K562 (cell line): Measurements from ENCODE around the gene ADPRHL1. TPM values are rescaled to one million over a fixed set of nuclear protein-coding genes. Genes with fewer than 3 reads are reported as not detected.

ENCODE experiments used
- ATAC-seq: fragments of 200-7000 bp; cut with Tn5 transposase; 3 replicates; pipeline ENCODE4 v1.9.1; 2020; ENCODE audit warnings: moderate library complexity
- BruUV-seq: library from RNA; stranded (reverse); fragments of 400-500 nt; replicated peaks from 2 replicates; lab custom pipeline; 2021; lab: Mats Ljungman, UMichigan
- CTCF ChIA-PET: fragments of 300-600 bp; formaldehyde crosslinking; extraction: SDS; loops from one replicate; lab custom pipeline; 2021; ENCODE audit warnings: low intra/inter-chr PET ratio; lab: Yijun Ruan, JAX
- POLR2A ChIA-PET: fragments of 300-600, 350-650 bp; sonication (Branson Sonifier 250); formaldehyde crosslinking; extraction: SDS; loops from one replicate; lab custom pipeline; 2021; ENCODE audit warnings: antibody characterized with exemption, inconsistent platforms; lab: Yijun Ruan, JAX
- DNase-seq, 4 experiments: peaks; one replicate each; pipeline versions ENCODE4 v3.0.0 to v3.0.0-alpha.2; 2011 to 2018; ENCODE audit warnings: low spot score in 3 of 4, mixed read lengths in 3 of 4; ENCODE audit errors: extremely low read depth in 1 of 4
- FAIRE-seq: peaks from 2 replicates; lab custom pipeline; 2011; peaks lifted over from hg19 to GRCh38; lab: Jason Lieb, UNC
- H2AFZ ChIP-seq: 2 replicates; pipeline ENCODE4 v1.6.0; 2011; ENCODE audit warnings: low read depth, low read length, control low read depth, inconsistent platforms
- H3K27ac ChIP-seq: fragments of 200-600 bp; 3 replicates; pipeline ENCODE4 v1.8.0; 2011; ENCODE audit warnings: low read depth, mild to moderate bottlenecking, control low read depth, inconsistent platforms, low read length, moderate library complexity, mixed read lengths; ENCODE audit errors: extremely low read depth
- H3K27me3 ChIP-seq, 2 experiments: fragments of 300-600 bp in 1 of 2; 2 replicates in 1 of 2; 3 replicates in 1 of 2; pipeline versions ENCODE4 v1.6.0 to v1.8.0; 2011; ENCODE audit warnings: inconsistent platforms in 2 of 2, low read length in 2 of 2, mild to moderate bottlenecking in 1 of 2, mixed read lengths in 1 of 2, moderate library complexity in 1 of 2; ENCODE audit not compliant: control insufficient read depth in 2 of 2, insufficient read depth in 2 of 2
- H3K36me3 ChIP-seq: fragments of 300-600 bp; 3 replicates; pipeline ENCODE4 v1.8.0; 2011; ENCODE audit warnings: mild to moderate bottlenecking, low read length, inconsistent platforms; ENCODE audit not compliant: control insufficient read depth, insufficient read depth
- H3K4me1 ChIP-seq, 2 experiments: fragments of 200-600 bp in 1 of 2; replicated peaks in 1 of 2; 2 replicates in 1 of 2; 3 replicates in 1 of 2; pipeline versions ENCODE4 v1.5.1 to v1.8.0; 2011; ENCODE audit warnings: inconsistent platforms in 2 of 2, low read length in 2 of 2, mild to moderate bottlenecking in 1 of 2, mixed read lengths in 1 of 2, moderate library complexity in 1 of 2; ENCODE audit not compliant: control insufficient read depth in 2 of 2, insufficient read depth in 2 of 2
- H3K4me2 ChIP-seq: 2 replicates; pipeline ENCODE4 v1.6.1; 2011; ENCODE audit warnings: low read length, control low read depth, inconsistent platforms, mixed read lengths; ENCODE audit not compliant: insufficient read depth
- H3K4me3 ChIP-seq: fragments of 200-600 bp; sonication (generic), shearing (Covaris generic); 2 replicates; pipeline ENCODE4 v1.5.1; 2016; ENCODE audit warnings: control low read depth, inconsistent platforms
- H3K79me2 ChIP-seq: fragments of 200-600 bp; 3 replicates; pipeline ENCODE4 v1.8.0; 2011; ENCODE audit warnings: low read length, inconsistent platforms; ENCODE audit not compliant: control insufficient read depth, insufficient read depth
- H3K9ac ChIP-seq, 2 experiments: 2 replicates each; pipeline versions ENCODE4 v1.6.0 to v1.6.1; 2011; ENCODE audit warnings: low read depth in 2 of 2, low read length in 2 of 2, control low read depth in 1 of 2, inconsistent platforms in 1 of 2, mild to moderate bottlenecking in 1 of 2, mixed read lengths in 1 of 2; ENCODE audit not compliant: insufficient read depth in 1 of 2
- H3K9me1 ChIP-seq: one replicate; pipeline ENCODE4 v1.6.0; 2011; ENCODE audit warnings: inconsistent platforms, mild to moderate bottlenecking, low read length, moderate library complexity; ENCODE audit not compliant: control insufficient read depth, insufficient read depth
- H3K9me3 ChIP-seq: replicated peaks from 2 replicates; pipeline ENCODE4 v1.5.1; 2011; ENCODE audit warnings: low read depth, low read length, inconsistent platforms; ENCODE audit not compliant: control insufficient read depth, insufficient read depth
- H4K20me1 ChIP-seq: replicated peaks from 2 replicates; pipeline ENCODE4 v1.6.1; 2011; ENCODE audit warnings: low read length, inconsistent platforms, mixed read lengths; ENCODE audit not compliant: control insufficient read depth, insufficient read depth
- BCL6 ChIP-seq: fragments of 250-450 bp; sonication (Bioruptor Pico); IDR thresholded peaks from 2 replicates; pipeline ENCODE4 v1.4.0; 2020
- MCM5 ChIP-seq: fragments of 450-650 bp; IDR thresholded peaks from 2 replicates; pipeline ENCODE4 v1.6.1; 2016; ENCODE audit warnings: low read depth
- MYC ChIP-seq, 2 experiments: fragments of 250-450 bp in 1 of 2; sonication (Bioruptor Pico) in 1 of 2; IDR thresholded peaks; 2 replicates each; pipeline versions ENCODE4 v1.5.1 to v1.6.1; 2012 to 2021; ENCODE audit warnings: low read depth in 2 of 2, borderline replicate concordance in 1 of 2, improper control_type of control experiment in 1 of 2, low read length in 1 of 2, mild to moderate bottlenecking in 1 of 2, moderate library complexity in 1 of 2
- ZNF77 ChIP-seq: fragments of 250-450 bp; sonication (Bioruptor Pico); IDR thresholded peaks from 2 replicates; pipeline ENCODE4 v1.5.0; 2020
- ZNF79 ChIP-seq: fragments of 250-450 bp; sonication (Bioruptor Pico); IDR thresholded peaks from 2 replicates; pipeline ENCODE4 v1.4.0; 2020; ENCODE audit warnings: low read depth, mild to moderate bottlenecking, moderate library complexity
- WGBS: fragments of 100-300 bp; shearing (Covaris generic); methylation state at CpG from one replicate; pipeline ENCODE4 v1.1.6; 2016; ENCODE audit warnings: low coverage, mixed read lengths; ENCODE audit not compliant: insufficient coverage; ENCODE audit errors: missing lambda C conversion rate; 5-methylcytosine and 5-hydroxymethylcytosine counted together
- in situ Hi-C: fragments of 300-500 bp; cut with MboI; formaldehyde crosslinking; loops from 4 replicates; pipeline ENCODE4 v1.15.0; 2018; ENCODE audit warnings: inconsistent platforms, mixed read lengths
- intact Hi-C: fragments of 100-400 bp; cut with micrococcal nuclease; formaldehyde crosslinking; loops from 2 replicates; pipeline ENCODE4 v1.14.2; 2022
- polyA plus RNA-seq, 8 experiments: library from polyadenylated mRNA; depleted of rRNA in 4 of 8; stranded (reverse) in 5 of 8; unstranded in 3 of 8; fragments of >200 nt; fragmentation: Nextera tagmentation in 2 of 8; fragmentation: Illumina TruSeq in 1 of 8; extraction: Ambion mirVana in 2 of 8; extraction: Trizol in 1 of 8; gene quantifications; 2 replicates each; pipeline versions ENCODE4 v1.2.1 to v1.2.3, GENCODE V29; 2011 to 2014; ENCODE audit warnings: inconsistent platforms in 1 of 8, missing spikeins in 1 of 8
- total RNA-seq, 7 experiments: library from RNA; depleted of rRNA in 6 of 7; stranded (reverse); fragments of >200 nt in 6 of 7; fragmentation: Illumina TruSeq in 2 of 7; extraction: Trizol in 2 of 7; gene quantifications; 2 replicates each; pipeline versions ENCODE4 v1.2.1 to v1.2.3, GENCODE V29; 2011 to 2021; ENCODE audit warnings: low replicate concordance in 1 of 7
- TF ChIP-seq, protein P1 (sequence below): fragments of 450-650 bp; IDR thresholded peaks from 2 replicates; pipeline ENCODE4 v1.6.1; 2016; ENCODE audit warnings: low read depth
- TF ChIP-seq, protein P2 (sequence below): fragments of 450-650 bp; formaldehyde crosslinking; IDR thresholded peaks from 2 replicates; pipeline ENCODE4 v1.4.0; 2020; ENCODE audit warnings: mild to moderate bottlenecking, moderate library complexity

ADPRHL1 gene
- total and polyA plus RNA-seq, 9 of the 15 experiments (the other 6 are each of a cell fraction or from before 2014, with no cell fraction given), result 0.06 to 0.76 (median 0.37) TPM; not detected in 1

DNA sequence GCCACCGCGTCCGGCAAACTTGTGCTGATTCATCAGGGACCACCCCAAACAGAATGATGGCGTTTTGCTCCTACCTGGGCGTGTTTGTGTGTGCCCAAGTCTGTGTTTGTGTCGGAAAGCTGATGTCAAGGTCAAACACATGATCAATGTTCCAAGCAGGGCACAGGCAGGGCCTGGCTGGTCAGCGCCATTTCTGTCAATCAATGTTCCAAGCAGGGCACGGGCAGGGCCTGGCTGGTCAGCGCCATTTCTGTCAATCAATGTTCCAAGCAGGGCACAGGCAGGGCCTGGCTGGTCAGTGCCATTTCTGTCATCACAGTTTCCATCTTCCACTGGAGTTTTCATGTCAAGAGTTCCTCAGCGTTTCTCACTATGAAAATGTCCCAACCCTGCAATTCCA, 74.5 kb downstream of the ADPRHL1 start:
- in situ Hi-C loops (loop anchor here (25.0 kb wide), 1 partner anchor 442 kb away; no protein-coding TSS in a partner anchor), intact Hi-C loops (no loop called here)
- Histone ChIP-seq H3K4me3 (no peak overlapping the region), H3K36me3 (no peaks in the 10 kb centered on the region), H2AFZ (no peak overlapping the region), H3K9me3 (no peaks in the 10 kb centered on the region), H3K9me1 (no peaks in the 10 kb centered on the region), H3K4me2 (no peak overlapping the region), H3K27ac (no peak overlapping the region), H3K9ac (no peak overlapping the region), H4K20me1 (no peaks in the 10 kb centered on the region), H3K79me2 (no peaks in the 10 kb centered on the region), H3K4me1 (peaks cover 4 to 5% of the 10 kb centered on the region in 2 experiments; a peak in 3 of 5 replicates), H3K27me3 (peaks cover 0 to 23% of the 10 kb centered on the region in 2 experiments; a peak in 2 of 5 replicates)
- 20% methylated on average over 9 of the region's 10 CpGs for WGBS
- FAIRE-seq, result no peak
- ATAC-seq, result no peak
- BruUV-seq, result no TSS peak
- CTCF ChIA-PET, result no interaction called here
- POLR2A ChIA-PET, result no interaction called here
- no peak for DNase-seq
- TF ChIP-seq, protein P1, sequence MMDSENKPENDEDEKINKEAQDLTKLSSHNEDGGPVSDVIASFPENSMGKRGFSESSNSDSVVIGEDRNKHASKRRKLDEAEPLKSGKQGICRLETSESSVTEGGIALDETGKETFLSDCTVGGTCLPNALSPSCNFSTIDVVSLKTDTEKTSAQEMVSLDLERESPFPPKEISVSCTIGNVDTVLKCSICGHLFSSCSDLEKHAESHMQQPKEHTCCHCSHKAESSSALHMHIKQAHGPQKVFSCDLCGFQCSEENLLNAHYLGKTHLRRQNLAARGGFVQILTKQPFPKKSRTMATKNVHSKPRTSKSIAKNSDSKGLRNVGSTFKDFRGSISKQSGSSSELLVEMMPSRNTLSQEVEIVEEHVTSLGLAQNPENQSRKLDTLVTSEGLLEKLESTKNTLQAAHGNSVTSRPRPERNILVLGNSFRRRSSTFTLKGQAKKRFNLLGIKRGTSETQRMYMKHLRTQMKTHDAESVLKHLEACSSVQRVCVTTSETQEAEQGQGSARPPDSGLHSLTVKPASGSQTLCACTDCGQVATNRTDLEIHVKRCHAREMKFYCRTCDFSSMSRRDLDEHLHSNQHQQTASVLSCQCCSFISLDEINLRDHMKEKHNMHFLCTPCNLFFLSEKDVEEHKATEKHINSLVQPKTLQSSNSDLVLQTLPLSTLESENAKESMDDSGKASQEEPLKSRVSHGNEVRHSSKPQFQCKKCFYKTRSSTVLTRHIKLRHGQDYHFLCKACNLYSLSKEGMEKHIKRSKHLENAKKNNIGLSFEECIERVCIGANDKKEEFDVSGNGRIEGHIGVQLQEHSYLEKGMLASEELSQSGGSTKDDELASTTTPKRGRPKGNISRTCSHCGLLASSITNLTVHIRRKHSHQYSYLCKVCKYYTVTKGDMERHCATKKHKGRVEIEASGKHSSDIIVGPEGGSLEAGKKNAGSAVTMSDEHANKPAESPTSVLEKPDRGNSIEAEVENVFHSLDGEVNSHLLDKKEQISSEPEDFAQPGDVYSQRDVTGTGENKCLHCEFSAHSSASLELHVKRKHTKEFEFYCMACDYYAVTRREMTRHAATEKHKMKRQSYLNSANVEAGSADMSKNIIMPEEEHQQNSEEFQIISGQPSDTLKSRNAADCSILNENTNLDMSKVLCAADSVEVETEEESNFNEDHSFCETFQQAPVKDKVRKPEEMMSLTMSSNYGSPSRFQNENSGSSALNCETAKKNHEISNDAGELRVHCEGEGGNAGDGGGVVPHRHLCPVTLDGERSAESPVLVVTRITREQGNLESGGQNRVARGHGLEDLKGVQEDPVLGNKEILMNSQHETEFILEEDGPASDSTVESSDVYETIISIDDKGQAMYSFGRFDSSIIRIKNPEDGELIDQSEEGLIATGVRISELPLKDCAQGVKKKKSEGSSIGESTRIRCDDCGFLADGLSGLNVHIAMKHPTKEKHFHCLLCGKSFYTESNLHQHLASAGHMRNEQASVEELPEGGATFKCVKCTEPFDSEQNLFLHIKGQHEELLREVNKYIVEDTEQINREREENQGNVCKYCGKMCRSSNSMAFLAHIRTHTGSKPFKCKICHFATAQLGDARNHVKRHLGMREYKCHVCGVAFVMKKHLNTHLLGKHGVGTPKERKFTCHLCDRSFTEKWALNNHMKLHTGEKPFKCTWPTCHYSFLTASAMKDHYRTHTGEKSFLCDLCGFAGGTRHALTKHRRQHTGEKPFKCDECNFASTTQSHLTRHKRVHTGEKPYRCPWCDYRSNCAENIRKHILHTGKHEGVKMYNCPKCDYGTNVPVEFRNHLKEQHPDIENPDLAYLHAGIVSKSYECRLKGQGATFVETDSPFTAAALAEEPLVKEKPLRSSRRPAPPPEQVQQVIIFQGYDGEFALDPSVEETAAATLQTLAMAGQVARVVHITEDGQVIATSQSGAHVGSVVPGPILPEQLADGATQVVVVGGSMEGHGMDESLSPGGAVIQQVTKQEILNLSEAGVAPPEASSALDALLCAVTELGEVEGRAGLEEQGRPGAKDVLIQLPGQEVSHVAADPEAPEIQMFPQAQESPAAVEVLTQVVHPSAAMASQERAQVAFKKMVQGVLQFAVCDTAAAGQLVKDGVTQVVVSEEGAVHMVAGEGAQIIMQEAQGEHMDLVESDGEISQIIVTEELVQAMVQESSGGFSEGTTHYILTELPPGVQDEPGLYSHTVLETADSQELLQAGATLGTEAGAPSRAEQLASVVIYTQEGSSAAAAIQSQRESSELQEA, result no peak
- no peak for TF ChIP-seq MCM5
- no peak for TF ChIP-seq ZNF77 (CRISPR knock-in tag)
- no peak for TF ChIP-seq ZNF79 (CRISPR knock-in tag)
- TF ChIP-seq, protein P2, sequence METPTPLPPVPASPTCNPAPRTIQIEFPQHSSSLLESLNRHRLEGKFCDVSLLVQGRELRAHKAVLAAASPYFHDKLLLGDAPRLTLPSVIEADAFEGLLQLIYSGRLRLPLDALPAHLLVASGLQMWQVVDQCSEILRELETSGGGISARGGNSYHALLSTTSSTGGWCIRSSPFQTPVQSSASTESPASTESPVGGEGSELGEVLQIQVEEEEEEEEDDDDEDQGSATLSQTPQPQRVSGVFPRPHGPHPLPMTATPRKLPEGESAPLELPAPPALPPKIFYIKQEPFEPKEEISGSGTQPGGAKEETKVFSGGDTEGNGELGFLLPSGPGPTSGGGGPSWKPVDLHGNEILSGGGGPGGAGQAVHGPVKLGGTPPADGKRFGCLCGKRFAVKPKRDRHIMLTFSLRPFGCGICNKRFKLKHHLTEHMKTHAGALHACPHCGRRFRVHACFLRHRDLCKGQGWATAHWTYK (CRISPR knock-in tag), result no peak
- no peak for TF ChIP-seq MYC (IDR thresholded peaks at IDR 0.05; ENCODE audit: low read depth, low read length)
- no peak for TF ChIP-seq MYC (CRISPR knock-in tag; IDR thresholded peaks at IDR 0.05; ENCODE audit: borderline replicate concordance, low read depth)
- TF ChIP-seq BCL6, result no peak
